CD4-positive, alpha-beta T cell (primary cell): Measurements from ENCODE around the gene WWOX. TPM values are rescaled to one million over a fixed set of nuclear protein-coding genes. Genes with fewer than 3 reads are reported as not detected.

Experiments used
- ATAC-seq: fragments of 200-7000 bp; cut with Tn5 transposase; one replicate; pipeline ENCODE4 v1.10.0; 2022; ENCODE audit warnings: mild to moderate bottlenecking; ENCODE audit not compliant: poor library complexity
- CTCF ChIA-PET: fragments of 350-600 bp; sonication (Branson Sonifier 250); formaldehyde crosslinking; loops from one replicate; lab custom pipeline; 2021; ENCODE audit warnings: antibody characterized with exemption, inconsistent platforms; lab: Charles Lee
- POLR2A ChIA-PET: fragments of 350-600 bp; sonication (Branson Sonifier 250); formaldehyde crosslinking; loops from one replicate; lab custom pipeline; 2021; ENCODE audit warnings: antibody characterized with exemption, inconsistent platforms; lab: Charles Lee
- DNase-seq, 14 experiments: peaks; one replicate each; pipeline ENCODE4 v3.0.0-alpha.2; 2013 to 2020; ENCODE audit warnings: mixed read lengths in 2 of 14
- H3K27ac ChIP-seq, 2 donors: one replicate each; pipeline versions ENCODE4 v1.5.1 to v1.7.0; 2013; ENCODE audit warnings: low read length in 2 of 2, low read depth in 1 of 2, mild to moderate bottlenecking in 1 of 2
- H3K27me3 ChIP-seq, 2 experiments: 1 replicate in 1 of 2; 2 replicates in 1 of 2; pipeline versions ENCODE4 v1.6.1 to v1.7.0; 2013; ENCODE audit warnings: low read length in 2 of 2, control low read depth in 1 of 2, mild to moderate bottlenecking in 1 of 2, moderate library complexity in 1 of 2; ENCODE audit not compliant: insufficient read depth in 2 of 2, control insufficient read depth in 1 of 2
- H3K36me3 ChIP-seq: one replicate; pipeline ENCODE4 v1.6.1; 2013; ENCODE audit warnings: low read length, control low read depth; ENCODE audit not compliant: insufficient read depth
- H3K4me1 ChIP-seq: one replicate; pipeline ENCODE4 v1.6.1; 2013; ENCODE audit warnings: low read length, control low read depth; ENCODE audit not compliant: insufficient read depth
- H3K4me3 ChIP-seq: one replicate; pipeline ENCODE4 v1.5.1; 2013; ENCODE audit warnings: mild to moderate bottlenecking, low read length, moderate library complexity
- H3K9me3 ChIP-seq, 2 experiments: 1 replicate in 1 of 2; 2 replicates in 1 of 2; pipeline versions ENCODE4 v1.6.1 to v1.7.0; 2013; ENCODE audit warnings: low read length in 2 of 2, mild to moderate bottlenecking in 2 of 2, control low read depth in 1 of 2, moderate library complexity in 1 of 2; ENCODE audit not compliant: control insufficient read depth in 1 of 2, insufficient read depth in 1 of 2
- H3K27ac Mint-ChIP-seq: one replicate; pipeline ENCODE4 v1.8.0; 2020; ENCODE audit warnings: mixed read lengths
- H3K27me3 Mint-ChIP-seq: one replicate; pipeline ENCODE4 v1.8.0; 2021; ENCODE audit warnings: mixed read lengths
- H3K36me3 Mint-ChIP-seq: one replicate; pipeline ENCODE4 v1.8.0; 2021; ENCODE audit warnings: low read depth, mixed read lengths
- H3K4me1 Mint-ChIP-seq: one replicate; pipeline ENCODE4 v1.8.0; 2021; ENCODE audit warnings: low read depth, mixed read lengths
- H3K4me3 Mint-ChIP-seq: one replicate; pipeline ENCODE4 v1.8.0; 2020; ENCODE audit warnings: mild to moderate bottlenecking, mixed read lengths
- H3K9me3 Mint-ChIP-seq: one replicate; pipeline ENCODE4 v1.8.0; 2020; ENCODE audit warnings: mixed read lengths
- intact Hi-C, 2 experiments: fragments of 100-400 bp; cut with DNase I in 1 of 2; cut with micrococcal nuclease in 1 of 2; formaldehyde crosslinking; loops; one replicate each; pipeline versions ENCODE4 v1.15.1 to v1.9.0; 2023 to 2025; cut with DNase I, micrococcal nuclease
- total RNA-seq, 174 experiments: library from RNA in 2 of 174; stranded (reverse) in 2 of 174; gene quantifications; one replicate each; pipeline ENCODE4 v1.2.3 and lab custom pipeline; 2021 to 2026
- TF ChIP-seq, protein P1 (sequence below): fragments of 200-600 bp; IDR thresholded peaks from one replicate; pipeline ENCODE4 v1.8.0; 2022; ENCODE audit warnings: antibody characterized with exemption, mild to moderate bottlenecking

The WWOX gene
- total RNA-seq, 2 experiments from 2014 or later: 19.3 to 21.7 TPM

- TF ChIP-seq, protein P1, sequence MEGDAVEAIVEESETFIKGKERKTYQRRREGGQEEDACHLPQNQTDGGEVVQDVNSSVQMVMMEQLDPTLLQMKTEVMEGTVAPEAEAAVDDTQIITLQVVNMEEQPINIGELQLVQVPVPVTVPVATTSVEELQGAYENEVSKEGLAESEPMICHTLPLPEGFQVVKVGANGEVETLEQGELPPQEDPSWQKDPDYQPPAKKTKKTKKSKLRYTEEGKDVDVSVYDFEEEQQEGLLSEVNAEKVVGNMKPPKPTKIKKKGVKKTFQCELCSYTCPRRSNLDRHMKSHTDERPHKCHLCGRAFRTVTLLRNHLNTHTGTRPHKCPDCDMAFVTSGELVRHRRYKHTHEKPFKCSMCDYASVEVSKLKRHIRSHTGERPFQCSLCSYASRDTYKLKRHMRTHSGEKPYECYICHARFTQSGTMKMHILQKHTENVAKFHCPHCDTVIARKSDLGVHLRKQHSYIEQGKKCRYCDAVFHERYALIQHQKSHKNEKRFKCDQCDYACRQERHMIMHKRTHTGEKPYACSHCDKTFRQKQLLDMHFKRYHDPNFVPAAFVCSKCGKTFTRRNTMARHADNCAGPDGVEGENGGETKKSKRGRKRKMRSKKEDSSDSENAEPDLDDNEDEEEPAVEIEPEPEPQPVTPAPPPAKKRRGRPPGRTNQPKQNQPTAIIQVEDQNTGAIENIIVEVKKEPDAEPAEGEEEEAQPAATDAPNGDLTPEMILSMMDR: no peak
- H3K4me1 Mint-ChIP-seq: no peaks in the 10 kb centered on the region
- Histone ChIP-seq H3K4me1 (no peaks in the 10 kb centered on the region), H3K4me3 (no peak overlapping the region), H3K9me3 (no peaks in the 10 kb centered on the region), H3K27ac (no peak overlapping the region), H3K36me3 (no peaks in the 10 kb centered on the region), H3K27me3 (no peaks in the 10 kb centered on the region)
- ATAC-seq (no peak), DNase-seq (no peak)
- H3K27me3 Mint-ChIP-seq: no peaks in the 10 kb centered on the region
- POLR2A ChIA-PET: no interaction called here
- intact Hi-C loops: no loop called here
- H3K9me3 Mint-ChIP-seq: no peaks in the 10 kb centered on the region
- no peak overlapping the region for H3K4me3 Mint-ChIP-seq
- H3K27ac Mint-ChIP-seq: no peak overlapping the region
- CTCF ChIA-PET: interaction anchor here (0.5 kb wide), 1 partner anchor 243 kb away, joined by 3 read pairs; no protein-coding TSS in a partner anchor
- peaks cover 37% of the 10 kb centered on the region for H3K36me3 Mint-ChIP-seq
Measured at GRCh38 chr16:78390092-78390491, 290.6 kb downstream of the WWOX start.

- Mint-ChIP-seq H3K4me3 (no peak overlapping the region), H3K27me3 (no peaks in the 10 kb centered on the region), H3K4me1 (no peaks in the 10 kb centered on the region), H3K9me3 (no peaks in the 10 kb centered on the region), H3K36me3 (peaks cover 37% of the 10 kb centered on the region), H3K27ac (no peak overlapping the region)
- no peak overlapping the region for H3K27ac ChIP-seq
- H3K27me3 ChIP-seq: no peaks in the 10 kb centered on the region
- intact Hi-C loops: no loop called here
- no peak overlapping the region for H3K4me3 ChIP-seq
- ChIA-PET POLR2A (no interaction called here), CTCF (no interaction called here)
- H3K36me3 ChIP-seq: no peaks in the 10 kb centered on the region
- no peak for DNase-seq
- ATAC-seq: no peak
- no peaks in the 10 kb centered on the region for H3K9me3 ChIP-seq
- TF ChIP-seq, protein P1: no peak
- H3K4me1 ChIP-seq: no peaks in the 10 kb centered on the region
Measured at GRCh38 chr16:78390508-78391324, 291.3 kb downstream of the WWOX start.

- TF ChIP-seq, protein P1: no peak
- intact Hi-C loops: no loop called here
- Histone ChIP-seq H3K9me3 (no peaks in the 10 kb centered on the region), H3K4me3 (no peak overlapping the region), H3K36me3 (no peaks in the 10 kb centered on the region), H3K27me3 (no peaks in the 10 kb centered on the region), H3K27ac (no peak overlapping the region), H3K4me1 (no peaks in the 10 kb centered on the region)
- ChIA-PET CTCF (no interaction called here), POLR2A (no interaction called here)
- Mint-ChIP-seq H3K27ac (no peak overlapping the region), H3K27me3 (no peaks in the 10 kb centered on the region), H3K9me3 (no peaks in the 10 kb centered on the region), H3K4me1 (no peaks in the 10 kb centered on the region), H3K4me3 (no peak overlapping the region), H3K36me3 (peaks cover 25% of the 10 kb centered on the region)
- no peak for ATAC-seq
- no peak for DNase-seq
Measured at GRCh38 chr16:78392585-78393195, 293.2 kb downstream of the WWOX start.
